HepG2 (cell line): Measurements from ENCODE around the gene ARFGAP2. TPM values are rescaled to one million over a fixed set of nuclear protein-coding genes. Genes with fewer than 3 reads are reported as not detected.
A peak's percentile ranks its signal among the peaks of the same experiment; 100 is the strongest.

ENCODE experiments used
- ATF7 ChIP-seq, 2 experiments: fragments of 450-650 bp in 1 of 2; sonication (generic) in 1 of 2; formaldehyde crosslinking in 1 of 2; IDR thresholded peaks; 2 replicates each; pipeline versions ENCODE4 v1.4.0 to v1.6.1; 2016 to 2020; ENCODE audit warnings: antibody characterized with exemption in 1 of 2, mild to moderate bottlenecking in 1 of 2, missing genetic modification reagents in 1 of 2
- BCLAF1 ChIP-seq: fragments of 450-650 bp; IDR thresholded peaks from 2 replicates; pipeline ENCODE4 v1.6.1; 2017; ENCODE audit warnings: mild to moderate bottlenecking
- CBX2 ChIP-seq, 2 experiments: fragments of 200-600 bp in 1 of 2; sonication (generic); formaldehyde crosslinking in 1 of 2; IDR thresholded peaks; 2 replicates each; pipeline versions ENCODE4 v1.7.0 to v1.8.1; 2018 to 2022; ENCODE audit warnings: low read depth in 2 of 2, low read length in 1 of 2, mild to moderate bottlenecking in 1 of 2, missing genetic modification reagents in 1 of 2
- CHD4 ChIP-seq: fragments of 200-600 bp; sonication (generic); IDR thresholded peaks from 2 replicates; pipeline ENCODE4 v1.7.0; 2017; ENCODE audit warnings: mild to moderate bottlenecking, low read length, borderline replicate concordance
- DMAP1 ChIP-seq: IDR thresholded peaks from 2 replicates; pipeline ENCODE4 v1.6.1; 2016
- HNF4G ChIP-seq, 2 experiments: sonication (generic) in 1 of 2; formaldehyde crosslinking in 1 of 2; IDR thresholded peaks; 2 replicates each; pipeline versions ENCODE4 v1.4.0 to v1.6.1; 2011 to 2020; ENCODE audit warnings: borderline replicate concordance in 2 of 2, low read depth in 2 of 2, mild to moderate bottlenecking in 2 of 2, low read length in 1 of 2, missing genetic modification reagents in 1 of 2, moderate library complexity in 1 of 2
- HOMEZ ChIP-seq: IDR thresholded peaks from 2 replicates; pipeline ENCODE4 v1.6.1; 2016; ENCODE audit warnings: low read depth
- IKZF1 ChIP-seq: fragments of 450-650 bp; IDR thresholded peaks from 2 replicates; pipeline ENCODE4 v1.7.1; 2016
- ISL2 ChIP-seq: sonication (generic); formaldehyde crosslinking; IDR thresholded peaks from 2 replicates; pipeline ENCODE4 v1.5.0; 2020; ENCODE audit warnings: missing genetic modification reagents
- ISX ChIP-seq: sonication (generic); formaldehyde crosslinking; conservative IDR thresholded peaks from 2 replicates; pipeline ENCODE4 v1.5.0; 2020; ENCODE audit warnings: missing genetic modification reagents
- JUN ChIP-seq: sonication (generic); formaldehyde crosslinking; IDR thresholded peaks from 2 replicates; pipeline ENCODE4 v1.4.0; 2020; ENCODE audit warnings: mild to moderate bottlenecking, missing genetic modification reagents
- KMT2A ChIP-seq: sonication (generic); formaldehyde crosslinking; IDR thresholded peaks from 2 replicates; pipeline ENCODE4 v1.4.0; 2020; ENCODE audit warnings: missing genetic modification reagents
- MXD3 ChIP-seq: IDR thresholded peaks from 2 replicates; pipeline ENCODE4 v1.6.1; 2016; ENCODE audit warnings: mild to moderate bottlenecking, missing biosample characterization, missing genetic modification reagents
- NCOA5 ChIP-seq: sonication (generic); formaldehyde crosslinking; IDR thresholded peaks from 2 replicates; pipeline ENCODE4 v1.4.0; 2020; ENCODE audit warnings: missing genetic modification reagents
- RXRB ChIP-seq: IDR thresholded peaks from 2 replicates; pipeline ENCODE4 v1.6.1; 2016; ENCODE audit warnings: borderline replicate concordance, missing genetic modification reagents, missing compliant biosample characterization
- TBX2 ChIP-seq: sonication (generic); formaldehyde crosslinking; IDR thresholded peaks from 2 replicates; pipeline ENCODE4 v1.5.0; 2020; ENCODE audit warnings: missing genetic modification reagents, mild to moderate bottlenecking, borderline replicate concordance
- XRCC5 ChIP-seq: fragments of 200-400 bp; formaldehyde crosslinking; optimal IDR thresholded peaks from 2 replicates; pipeline ENCODE3; 2017; ENCODE audit warnings: mild to moderate bottlenecking, low read length
- ZNF350 ChIP-seq: sonication (generic); formaldehyde crosslinking; IDR thresholded peaks from 2 replicates; pipeline ENCODE4 v1.4.0; 2020; ENCODE audit warnings: mild to moderate bottlenecking, low read depth, missing genetic modification reagents, borderline replicate concordance
- ZNF510 ChIP-seq: sonication (generic); formaldehyde crosslinking; IDR thresholded peaks from 2 replicates; pipeline ENCODE4 v1.4.0; 2020; ENCODE audit warnings: low read depth, mild to moderate bottlenecking, missing genetic modification reagents
- ZNF567 ChIP-seq: sonication (generic); formaldehyde crosslinking; IDR thresholded peaks from 2 replicates; pipeline ENCODE4 v1.8.1; 2023; ENCODE audit warnings: mild to moderate bottlenecking, missing genetic modification reagents, borderline replicate concordance
- ZNF777 ChIP-seq: sonication (generic); formaldehyde crosslinking; IDR thresholded peaks from 2 replicates; pipeline ENCODE4 v1.4.0; 2020; ENCODE audit warnings: missing genetic modification reagents
- ZNF784 ChIP-seq: sonication (generic); formaldehyde crosslinking; IDR thresholded peaks from 2 replicates; pipeline ENCODE4 v1.5.1; 2020; ENCODE audit warnings: missing genetic modification reagents, mild to moderate bottlenecking, borderline replicate concordance
- ZSCAN21 ChIP-seq: sonication (generic); formaldehyde crosslinking; IDR thresholded peaks from 2 replicates; pipeline ENCODE4 v1.8.0; 2022; ENCODE audit warnings: mild to moderate bottlenecking, missing genetic modification reagents, moderate library complexity, borderline replicate concordance
- polyA plus RNA-seq, 8 experiments: library from polyadenylated mRNA; depleted of rRNA in 3 of 8; stranded (reverse) in 7 of 8; unstranded in 1 of 8; fragments of >200 nt; fragmentation: Illumina TruSeq in 4 of 8; extraction: Trizol in 4 of 8; gene quantifications; 2 replicates each; pipeline versions ENCODE4 v1.2.1 to v1.2.3, GENCODE V29; 2011 to 2016; ENCODE audit warnings: low read depth in 4 of 8, missing spikeins in 1 of 8, mixed read lengths in 1 of 8; ENCODE audit not compliant: insufficient read depth in 1 of 8
- total RNA-seq, 5 experiments: library from RNA; depleted of rRNA; stranded (reverse); fragments of >200 nt; fragmentation: Illumina TruSeq; extraction: Trizol; gene quantifications; 2 replicates each; pipeline ENCODE4 v1.2.3, GENCODE V29; 2016; ENCODE audit warnings: low read depth in 1 of 5

Gene ARFGAP2
- total and polyA plus RNA-seq, 2 of the 13 experiments (the other 11 are each of a cell fraction or from before 2014, with no cell fraction given): 32.3 to 75.3 TPM

GRCh38 chr11:47176328-47177228 is at the start of gene ARFGAP2 (continued):
- TF ChIP-seq HOMEZ (CRISPR knock-in tag) (0 out of 2 replicates have a peak, but pooled peaks have one; percentile 26), ISL2 (CRISPR knock-in tag) (peak; percentile 21; the same call in 1 of the 2 replicates), IKZF1 (no peak), ZSCAN21 (peak; percentile 51; the same call in 1 of the 2 replicates), ISX (CRISPR knock-in tag) (no peak), NCOA5 (CRISPR knock-in tag) (no peak), MXD3 (CRISPR knock-in tag) (peak; percentile 58; the same call in 1 of the 2 replicates), BCLAF1 (no peak), XRCC5 (no peak), ZNF784 (CRISPR knock-in tag) (no peak), DMAP1 (CRISPR knock-in tag) (peak; percentile 39; the same call in 1 of the 2 replicates), ZNF777 (CRISPR knock-in tag) (peak; percentile 37; the same call in 1 of the 2 replicates), KMT2A (peak; percentile 92), ZNF510 (CRISPR knock-in tag) (0 out of 2 replicates have a peak, but pooled peaks have one; percentile 74), ZNF567 (CRISPR knock-in tag) (no peak), CBX2 (IDR thresholded peaks at IDR 0.05; ENCODE audit: low read depth, low read length) (no peak), CBX2 (CRISPR knock-in tag; IDR thresholded peaks at IDR 0.05; ENCODE audit: low read depth) (no peak), JUN (CRISPR knock-in tag) (no peak), CHD4 (no peak), ATF7 (IDR thresholded peaks at IDR 0.05) (no peak), ATF7 (CRISPR knock-in tag; IDR thresholded peaks at IDR 0.05) (no peak), HNF4G (IDR thresholded peaks at IDR 0.05; ENCODE audit: borderline replicate concordance, low read depth, low read length) (no peak), HNF4G (CRISPR knock-in tag; IDR thresholded peaks at IDR 0.05; ENCODE audit: borderline replicate concordance, low read depth) (no peak), RXRB (no peak), ZNF350 (peak; percentile 14; the same call in 1 of the 2 replicates), TBX2 (peak; percentile 79)
